DMS153 treated with DMSO at 0.1 percent for 48 hours (cell line): ENCODE measurements around the gene MYOG.
A peak's percentile ranks its signal among the peaks of the same experiment; 100 is the strongest.

Experiments used
- DNase-seq: peaks from one replicate; lab custom pipeline; 2025; ENCODE audit not compliant: unreplicated experiment; lab: John Stamatoyannopoulos, UW

Gene MYOG

GRCh38 chr1:203072002-203072602 lies 13.7 kb downstream of the MYOG start:
- DNase-seq = no peak

GRCh38 chr1:203069030-203069747 lies 16.6 kb downstream of the MYOG start:
- peak; percentile 82 for DNase-seq

GRCh38 chr1:203066965-203067364 lies 18.8 kb downstream of the MYOG start:
- no peak for DNase-seq

GRCh38 chr1:203065986-203066385 lies 19.8 kb downstream of the MYOG start:
- DNase-seq = no peak

- no peak for DNase-seq
Observed at GRCh38 chr1:203065191-203065590, 20.6 kb downstream of the MYOG start.

GRCh38 chr1:203063287-203063686 lies 22.5 kb downstream of the MYOG start:
- DNase-seq = no peak

GRCh38 chr1:203060115-203060514 lies 25.7 kb downstream of the MYOG start:
- no peak for DNase-seq

GRCh38 chr1:203059485-203059884 lies 26.3 kb downstream of the MYOG start:
- DNase-seq = no peak

GRCh38 chr1:203058676-203058935 lies 27.2 kb downstream of the MYOG start:
- no peak for DNase-seq

- no peak for DNase-seq
Observed at GRCh38 chr1:203057911-203058675, 27.7 kb downstream of the MYOG start.

- no peak for DNase-seq
Observed at GRCh38 chr1:203056516-203056915, 29.3 kb downstream of the MYOG start.

- no peak for DNase-seq
Observed at GRCh38 chr1:203056012-203056411, 29.8 kb downstream of the MYOG start.

GRCh38 chr1:203055161-203055799 lies 30.5 kb downstream of the MYOG start:
- no peak for DNase-seq

- no peak for DNase-seq
Observed at GRCh38 chr1:203054642-203055041, 31.2 kb downstream of the MYOG start.

GRCh38 chr1:203054184-203054583 lies 31.6 kb downstream of the MYOG start:
- DNase-seq = no peak

- DNase-seq = no peak
Observed at GRCh38 chr1:203052601-203053000, 33.2 kb downstream of the MYOG start.

- no peak for DNase-seq
Observed at GRCh38 chr1:203051841-203052324, 33.9 kb downstream of the MYOG start.

GRCh38 chr1:203050826-203051225 lies 35.0 kb downstream of the MYOG start:
- no peak for DNase-seq

GRCh38 chr1:203049576-203050180 lies 36.1 kb downstream of the MYOG start:
- no peak for DNase-seq

- DNase-seq = no peak
Observed at GRCh38 chr1:203049077-203049476, 36.7 kb downstream of the MYOG start.

GRCh38 chr1:203048555-203049051 lies 37.2 kb downstream of the MYOG start:
- no peak for DNase-seq
